LNCAP (cell line): ENCODE measurements around the gene XPR1.

Source experiments
- CTCF ChIP-seq: fragments of 450-650 bp; IDR thresholded peaks from 2 replicates; pipeline ENCODE4 v1.5.1; 2017; ENCODE audit warnings: mild to moderate bottlenecking

The XPR1 gene

GRCh38 chr1:180849031-180849775 is 217.4 kb downstream of the XPR1 start:
- TF ChIP-seq CTCF, result no peak

- TF ChIP-seq CTCF, result no peak
These were observed 220.4 kb downstream of the XPR1 start for GRCh38 chr1:180851995-180852887.

- TF ChIP-seq CTCF, result no peak
These were observed 222.2 kb downstream of the XPR1 start for GRCh38 chr1:180854001-180854400.

GRCh38 chr1:180854456-180854855 is 222.6 kb downstream of the XPR1 start:
- no peak for TF ChIP-seq CTCF

- no peak for TF ChIP-seq CTCF
These were observed 227.5 kb downstream of the XPR1 start for GRCh38 chr1:180859306-180859705.

GRCh38 chr1:180860535-180860934 is 228.7 kb downstream of the XPR1 start:
- TF ChIP-seq CTCF, result no peak

GRCh38 chr1:180862305-180862704 is 230.5 kb downstream of the XPR1 start:
- no peak for TF ChIP-seq CTCF
